Coronary artery (tissue), 2 donors: ENCODE measurements around the gene DDX21.
"Not testable (repeated sequence)": the region's sequence is repeated elsewhere in the genome, so short reads cannot be mapped to it uniquely, and the experiment has no call there.

Experiments used
- DNase-seq: peaks from one replicate; pipeline ENCODE4 v3.0.0-alpha.2; 2017; ENCODE audit warnings: low spot score
- H3K27ac ChIP-seq, 2 donors: fragments of 200-600 bp; sonication (generic); one replicate each; pipeline ENCODE4 v1.5.1; 2016 to 2019
- H3K4me3 ChIP-seq: fragments of 200-600 bp; sonication (generic); 2 replicates; pipeline ENCODE4 v1.5.1; 2016; ENCODE audit warnings: mild to moderate bottlenecking, moderate library complexity
- CTCF ChIP-seq: fragments of 200-600 bp; sonication (generic); IDR thresholded peaks from one replicate; pipeline ENCODE4 v1.5.1; 2019; ENCODE audit warnings: antibody characterized with exemption

The DDX21 gene

GRCh38 chr10:68973975-68974374, 18.0 kb downstream of the DDX21 start:
- no peak overlapping the region for H3K4me3 ChIP-seq
- no peak overlapping the region for H3K27ac ChIP-seq
- TF ChIP-seq CTCF, result no peak
- no peak for DNase-seq

GRCh38 chr10:68975936-68976473, 20.0 kb downstream of the DDX21 start:
- H3K27ac ChIP-seq, H3K4me3 ChIP-seq, DNase-seq: not testable (repeated sequence)

GRCh38 chr10:68979738-68980137, 23.8 kb downstream of the DDX21 start:
- H3K4me3 ChIP-seq, result not testable (repeated sequence)

GRCh38 chr10:68981074-68981473, 25.1 kb downstream of the DDX21 start:
- no peak for TF ChIP-seq CTCF
- no peak for DNase-seq
- Histone ChIP-seq H3K27ac (no peak overlapping the region), H3K4me3 (no peak overlapping the region)

More at GRCh38 chr10:68979738-68980137, 23.8 kb downstream of the DDX21 start:
- DNase-seq, H3K27ac ChIP-seq: not testable (repeated sequence)

- no peak for TF ChIP-seq CTCF
- Histone ChIP-seq H3K4me3 (no peak overlapping the region), H3K27ac (no peak overlapping the region)
- no peak for DNase-seq
Observed at GRCh38 chr10:68982389-68982788, 26.4 kb downstream of the DDX21 start.

- no peak overlapping the region for H3K27ac ChIP-seq
- no peak for DNase-seq
- no peak for TF ChIP-seq CTCF
- H3K4me3 ChIP-seq, result no peak overlapping the region
Observed at GRCh38 chr10:68987611-68988010, 31.6 kb downstream of the DDX21 start.

- peak; percentile 96 for DNase-seq
- no peak for TF ChIP-seq CTCF
- H3K4me3 ChIP-seq, result peak within 1 kb of the TSS; percentile 89
- peak within 1 kb of the TSS; percentile 80 to 93 for H3K27ac ChIP-seq
Observed at GRCh38 chr10:68988530-68989316, 32.8 kb downstream of the DDX21 start, which contains the start of gene KIFBP. Gene KIFBP, plus strand, starts transcription at chr10:68988803. Its CDS starts 30 bp downstream, at chr10:68988833.

- Histone ChIP-seq H3K4me3 (peak overlapping the region; percentile 89), H3K27ac (peak overlapping the region; percentile 80 to 93)
- no peak for TF ChIP-seq CTCF
- DNase-seq, result no peak
Observed at GRCh38 chr10:68989317-68989990, 33.5 kb downstream of the DDX21 start.
